Liver (tissue), 9 donors: ENCODE results near the gene IP6K3. TPM values are rescaled to one million over a fixed set of nuclear protein-coding genes. Genes with fewer than 3 reads are reported as not detected.

Experiments used
- DNase-seq: peaks from one replicate; pipeline ENCODE4 v3.0.0-alpha.2; 2017; ENCODE audit warnings: low spot score
- H3K27ac ChIP-seq, 2 donors: one replicate each; pipeline ENCODE4 v1.7.0; 2013; ENCODE audit warnings: inconsistent platforms in 2 of 2, low read length in 2 of 2, control low read depth in 1 of 2, low read depth in 1 of 2, mild to moderate bottlenecking in 1 of 2
- H3K27me3 ChIP-seq, 4 donors: one replicate each; pipeline versions ENCODE4 v1.6.1 to v1.7.0; 2013; ENCODE audit warnings: low read length in 3 of 4, inconsistent platforms in 1 of 4, mild to moderate bottlenecking in 1 of 4, moderate library complexity in 1 of 4; ENCODE audit not compliant: control insufficient read depth in 4 of 4, insufficient read depth in 4 of 4
- H3K36me3 ChIP-seq, 4 donors: one replicate each; pipeline versions ENCODE4 v1.6.1 to v1.7.0; 2013; ENCODE audit warnings: low read length in 3 of 4, mild to moderate bottlenecking in 3 of 4, low read depth in 1 of 4, moderate library complexity in 1 of 4; ENCODE audit not compliant: control insufficient read depth in 4 of 4, insufficient read depth in 3 of 4
- H3K4me1 ChIP-seq, 4 donors: one replicate each; pipeline versions ENCODE4 v1.6.1 to v1.7.0; 2013; ENCODE audit warnings: low read length in 3 of 4, mild to moderate bottlenecking in 3 of 4, moderate library complexity in 1 of 4; ENCODE audit not compliant: control insufficient read depth in 4 of 4, insufficient read depth in 4 of 4
- H3K4me3 ChIP-seq, 3 donors: one replicate each; pipeline versions ENCODE4 v1.6.1 to v1.7.0; 2013; ENCODE audit warnings: low read length in 3 of 3, control low read depth in 1 of 3, low read depth in 1 of 3, mild to moderate bottlenecking in 1 of 3
- H3K9ac ChIP-seq, 2 donors: one replicate each; pipeline ENCODE4 v1.7.0; 2013; ENCODE audit warnings: low read length in 2 of 2, mild to moderate bottlenecking in 2 of 2, moderate library complexity in 2 of 2, control low read depth in 1 of 2, low read depth in 1 of 2
- H3K9me3 ChIP-seq, 4 donors: one replicate each; pipeline versions ENCODE4 v1.6.1 to v1.7.0; 2013; ENCODE audit warnings: low read length in 3 of 4; ENCODE audit not compliant: control insufficient read depth in 4 of 4
- EGR1 ChIP-seq, 2 donors: IDR thresholded peaks; 2 replicates each; pipeline ENCODE4 v1.6.1; 2016 to 2018; ENCODE audit warnings: antibody characterized with exemption in 2 of 2, low read depth in 2 of 2
- FOXA1 ChIP-seq: IDR thresholded peaks from 2 replicates; pipeline ENCODE4 v1.6.1; 2016; ENCODE audit warnings: antibody characterized with exemption
- GABPA ChIP-seq, 2 donors: IDR thresholded peaks in 1 of 2; conservative IDR thresholded peaks in 1 of 2; 2 replicates each; pipeline ENCODE4 v1.6.1; 2016; ENCODE audit warnings: antibody characterized with exemption in 2 of 2, mild to moderate bottlenecking in 1 of 2, moderate library complexity in 1 of 2
- HNF4A ChIP-seq, 2 donors: conservative IDR thresholded peaks; 2 replicates each; pipeline ENCODE4 v1.6.1; 2016; ENCODE audit warnings: antibody characterized with exemption in 2 of 2, mild to moderate bottlenecking in 2 of 2
- HNF4G ChIP-seq: IDR thresholded peaks from 2 replicates; pipeline ENCODE4 v1.6.1; 2016; ENCODE audit warnings: antibody characterized with exemption
- NR2F2 ChIP-seq: IDR thresholded peaks from 2 replicates; pipeline ENCODE4 v1.6.1; 2016; ENCODE audit warnings: antibody characterized with exemption
- RAD21 ChIP-seq, 2 donors: IDR thresholded peaks; 2 replicates each; pipeline ENCODE4 v1.6.1; 2016; ENCODE audit warnings: antibody characterized with exemption in 2 of 2, mild to moderate bottlenecking in 2 of 2
- RXRA ChIP-seq, 2 donors: IDR thresholded peaks; 2 replicates each; pipeline ENCODE4 v1.6.1; 2017 to 2018; ENCODE audit warnings: antibody characterized with exemption in 2 of 2, mild to moderate bottlenecking in 1 of 2
- SP1 ChIP-seq: IDR thresholded peaks from 2 replicates; pipeline ENCODE4 v1.6.1; 2018; ENCODE audit warnings: antibody characterized with exemption, mild to moderate bottlenecking
- TAF1 ChIP-seq: conservative IDR thresholded peaks from 2 replicates; pipeline ENCODE4 v1.6.1; 2016; ENCODE audit warnings: antibody characterized with exemption, mild to moderate bottlenecking
- YY1 ChIP-seq: IDR thresholded peaks from 2 replicates; pipeline ENCODE4 v1.6.1; 2016; ENCODE audit warnings: antibody characterized with exemption, mild to moderate bottlenecking
- WGBS: extraction: QIAGEN DNeasy Blood & Tissue Kit; methylation state at CpG from one replicate; pipeline ENCODE4 v1.1.7; 2013; 5-methylcytosine and 5-hydroxymethylcytosine counted together
- polyA plus RNA-seq, 2 donors: library from polyadenylated mRNA; stranded (reverse) in 1 of 2; unstranded in 1 of 2; fragments of 200-250 nt in 1 of 2; fragments of >200 nt in 1 of 2; fragmentation: Nextera tagmentation in 1 of 2; extraction: Ambion mirVana in 1 of 2; gene quantifications; one replicate each; pipeline versions ENCODE4 v1.2.1 to v1.2.3, GENCODE V29; 2013 to 2015
- total RNA-seq, 2 donors: library from RNA; depleted of rRNA; stranded (reverse); fragments of >200 nt; gene quantifications; one replicate each; pipeline ENCODE4 v1.2.3, GENCODE V29; 2014
- TF ChIP-seq, protein P1 (sequence below): IDR thresholded peaks from 2 replicates; pipeline ENCODE4 v1.6.1; 2016; ENCODE audit warnings: antibody characterized with exemption
- TF ChIP-seq, protein P2 (sequence below): fragments of 150-350 bp; IDR thresholded peaks from 2 replicates; pipeline ENCODE4 v1.5.1; 2017; ENCODE audit warnings: improper control_type of control experiment, low read depth, low read length; ENCODE audit not compliant: missing input control
- TF ChIP-seq, protein P3 (sequence below): IDR thresholded peaks from 2 replicates; pipeline ENCODE4 v1.6.1; 2016; ENCODE audit warnings: antibody characterized with exemption
- TF ChIP-seq, protein P4 (sequence below): IDR thresholded peaks from 2 replicates; pipeline ENCODE4 v1.6.1; 2016; ENCODE audit warnings: antibody characterized with exemption, mild to moderate bottlenecking
- donor health status: healthy.
- donor health status: healthy.
- donor health status: healthy.
- donor health status: healthy.
- donor health status: healthy.

The IP6K3 gene
- total and polyA plus RNA-seq, 4 donors, result 1.5 to 12.9 (median 6.7) TPM

DNA sequence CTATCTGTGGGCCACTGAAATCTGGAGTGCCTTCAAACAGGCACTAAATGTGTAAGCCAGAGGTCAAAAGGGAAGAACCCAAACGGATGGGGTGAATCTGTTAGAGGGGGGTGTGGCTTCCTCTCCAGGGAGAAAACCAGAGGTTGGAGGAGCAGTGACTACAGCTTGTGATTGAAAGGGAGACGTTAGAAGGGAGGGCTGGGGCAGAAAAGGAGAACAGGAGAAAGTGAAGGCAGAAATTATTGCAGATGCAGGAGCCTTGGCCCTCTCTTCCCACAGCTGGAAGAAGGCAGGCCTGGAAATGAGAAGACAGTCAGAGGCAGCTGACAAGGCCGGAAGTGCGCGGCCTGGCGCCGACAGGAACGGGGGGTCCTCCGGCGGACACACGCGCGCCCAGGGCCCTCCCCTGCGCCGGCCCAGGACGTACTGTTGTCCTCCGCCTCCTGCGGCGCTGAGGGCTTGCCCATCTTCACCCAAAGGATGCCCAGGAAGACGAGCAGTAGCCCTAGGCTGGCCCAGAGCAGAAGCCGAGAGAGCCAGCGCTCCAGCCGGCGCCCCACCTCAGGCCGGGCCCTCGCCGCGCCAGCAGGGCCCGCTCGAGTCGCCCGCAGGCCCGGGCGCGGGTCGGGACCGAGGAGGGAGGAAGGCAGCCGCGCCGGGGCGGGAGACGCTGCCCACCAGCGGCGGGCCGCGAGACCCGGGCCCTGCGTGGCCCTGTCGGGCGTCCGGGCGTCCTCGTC, 41.4 kb upstream of the IP6K3 start:
- WGBS, result under 1% methylated on average over 53 of the region's 53 CpGs
- H3K4me1 ChIP-seq, result peaks cover 1 to 24% (median 17%) of the 10 kb centered on the region in 4 donors

DNA sequence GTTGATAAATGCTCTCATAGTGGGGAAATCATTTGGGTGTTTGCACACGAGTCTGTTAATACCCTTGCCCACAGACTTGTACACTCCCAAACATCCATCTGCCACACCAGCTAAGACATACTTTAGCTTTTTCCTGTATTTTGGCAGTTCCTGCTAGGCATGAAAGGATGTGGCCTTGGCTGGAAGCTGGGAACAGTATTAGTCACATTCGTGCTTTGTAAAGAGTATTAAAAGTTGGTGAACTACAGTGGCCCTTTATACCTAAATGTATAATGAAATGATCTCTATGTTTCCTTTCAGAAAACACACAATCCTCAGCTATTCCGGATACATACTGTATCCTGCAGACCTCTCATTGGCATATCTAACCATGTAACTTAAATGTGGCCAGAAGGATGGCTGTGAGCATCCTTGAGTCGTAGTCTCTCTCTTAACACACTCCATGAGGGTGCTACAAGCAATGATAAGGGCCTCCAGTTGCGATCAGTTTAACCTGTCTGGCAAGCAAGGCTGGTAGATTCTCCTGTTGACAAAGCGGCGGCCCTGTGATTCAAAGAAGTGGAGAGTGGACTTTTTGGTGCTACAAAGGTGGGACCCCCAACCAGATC, 40.7 kb upstream of the IP6K3 start:
- no peak for TF ChIP-seq FOXA1
- TF ChIP-seq SP1, result no peak
- TF ChIP-seq, protein P1, sequence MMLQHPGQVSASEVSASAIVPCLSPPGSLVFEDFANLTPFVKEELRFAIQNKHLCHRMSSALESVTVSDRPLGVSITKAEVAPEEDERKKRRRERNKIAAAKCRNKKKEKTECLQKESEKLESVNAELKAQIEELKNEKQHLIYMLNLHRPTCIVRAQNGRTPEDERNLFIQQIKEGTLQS, result no peak
- no peaks in the 10 kb centered on the region for H3K27me3 ChIP-seq
- H3K4me1 ChIP-seq, result peaks cover 1 to 24% (median 17%) of the 10 kb centered on the region in 4 donors
- no peaks in the 10 kb centered on the region for H3K9me3 ChIP-seq
- WGBS, result 50% methylated on average over 7 of the region's 7 CpGs
- DNase-seq, result no peak
- H3K9ac ChIP-seq, result peak overlapping the region; percentile 34 to 57
- peak overlapping the region; percentile 92 to 94 for H3K27ac ChIP-seq
- peak overlapping the region in 2 of 3 donors; percentile 88 to 89 for H3K4me3 ChIP-seq
- H3K36me3 ChIP-seq, result peaks cover 4 to 20% (median 14%) of the 10 kb centered on the region in 4 donors

More for the DNA sequence above, 41.4 kb upstream of the IP6K3 start:
- peak; percentile 60 for DNase-seq
- peaks cover 4 to 17% (median 11%) of the 10 kb centered on the region in 4 donors for H3K36me3 ChIP-seq
- TF ChIP-seq, protein P2, sequence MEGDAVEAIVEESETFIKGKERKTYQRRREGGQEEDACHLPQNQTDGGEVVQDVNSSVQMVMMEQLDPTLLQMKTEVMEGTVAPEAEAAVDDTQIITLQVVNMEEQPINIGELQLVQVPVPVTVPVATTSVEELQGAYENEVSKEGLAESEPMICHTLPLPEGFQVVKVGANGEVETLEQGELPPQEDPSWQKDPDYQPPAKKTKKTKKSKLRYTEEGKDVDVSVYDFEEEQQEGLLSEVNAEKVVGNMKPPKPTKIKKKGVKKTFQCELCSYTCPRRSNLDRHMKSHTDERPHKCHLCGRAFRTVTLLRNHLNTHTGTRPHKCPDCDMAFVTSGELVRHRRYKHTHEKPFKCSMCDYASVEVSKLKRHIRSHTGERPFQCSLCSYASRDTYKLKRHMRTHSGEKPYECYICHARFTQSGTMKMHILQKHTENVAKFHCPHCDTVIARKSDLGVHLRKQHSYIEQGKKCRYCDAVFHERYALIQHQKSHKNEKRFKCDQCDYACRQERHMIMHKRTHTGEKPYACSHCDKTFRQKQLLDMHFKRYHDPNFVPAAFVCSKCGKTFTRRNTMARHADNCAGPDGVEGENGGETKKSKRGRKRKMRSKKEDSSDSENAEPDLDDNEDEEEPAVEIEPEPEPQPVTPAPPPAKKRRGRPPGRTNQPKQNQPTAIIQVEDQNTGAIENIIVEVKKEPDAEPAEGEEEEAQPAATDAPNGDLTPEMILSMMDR, result no peak
- no peak for TF ChIP-seq TAF1
- no peak for TF ChIP-seq HNF4G
- TF ChIP-seq YY1, result peak; percentile 41
- TF ChIP-seq, protein P3, sequence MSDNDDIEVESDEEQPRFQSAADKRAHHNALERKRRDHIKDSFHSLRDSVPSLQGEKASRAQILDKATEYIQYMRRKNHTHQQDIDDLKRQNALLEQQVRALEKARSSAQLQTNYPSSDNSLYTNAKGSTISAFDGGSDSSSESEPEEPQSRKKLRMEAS, result no peak
- TF ChIP-seq, protein P4, sequence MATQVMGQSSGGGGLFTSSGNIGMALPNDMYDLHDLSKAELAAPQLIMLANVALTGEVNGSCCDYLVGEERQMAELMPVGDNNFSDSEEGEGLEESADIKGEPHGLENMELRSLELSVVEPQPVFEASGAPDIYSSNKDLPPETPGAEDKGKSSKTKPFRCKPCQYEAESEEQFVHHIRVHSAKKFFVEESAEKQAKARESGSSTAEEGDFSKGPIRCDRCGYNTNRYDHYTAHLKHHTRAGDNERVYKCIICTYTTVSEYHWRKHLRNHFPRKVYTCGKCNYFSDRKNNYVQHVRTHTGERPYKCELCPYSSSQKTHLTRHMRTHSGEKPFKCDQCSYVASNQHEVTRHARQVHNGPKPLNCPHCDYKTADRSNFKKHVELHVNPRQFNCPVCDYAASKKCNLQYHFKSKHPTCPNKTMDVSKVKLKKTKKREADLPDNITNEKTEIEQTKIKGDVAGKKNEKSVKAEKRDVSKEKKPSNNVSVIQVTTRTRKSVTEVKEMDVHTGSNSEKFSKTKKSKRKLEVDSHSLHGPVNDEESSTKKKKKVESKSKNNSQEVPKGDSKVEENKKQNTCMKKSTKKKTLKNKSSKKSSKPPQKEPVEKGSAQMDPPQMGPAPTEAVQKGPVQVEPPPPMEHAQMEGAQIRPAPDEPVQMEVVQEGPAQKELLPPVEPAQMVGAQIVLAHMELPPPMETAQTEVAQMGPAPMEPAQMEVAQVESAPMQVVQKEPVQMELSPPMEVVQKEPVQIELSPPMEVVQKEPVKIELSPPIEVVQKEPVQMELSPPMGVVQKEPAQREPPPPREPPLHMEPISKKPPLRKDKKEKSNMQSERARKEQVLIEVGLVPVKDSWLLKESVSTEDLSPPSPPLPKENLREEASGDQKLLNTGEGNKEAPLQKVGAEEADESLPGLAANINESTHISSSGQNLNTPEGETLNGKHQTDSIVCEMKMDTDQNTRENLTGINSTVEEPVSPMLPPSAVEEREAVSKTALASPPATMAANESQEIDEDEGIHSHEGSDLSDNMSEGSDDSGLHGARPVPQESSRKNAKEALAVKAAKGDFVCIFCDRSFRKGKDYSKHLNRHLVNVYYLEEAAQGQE, result peak; percentile 32
- TF ChIP-seq NR2F2, result peak; percentile 34
- TF ChIP-seq, protein P1, result no peak
- peak in 1 of 2 donors; percentile 35 for TF ChIP-seq RXRA (IDR thresholded peaks at IDR 0.05)
- TF ChIP-seq HNF4A (conservative IDR thresholded peaks at IDR 0.05), result no peak
- no peak for TF ChIP-seq EGR1 (IDR thresholded peaks at IDR 0.05; ENCODE audit: low read depth in 2 of 2)
- TF ChIP-seq SP1, result peak; percentile 20
- TF ChIP-seq GABPA (IDR thresholded peaks at IDR 0.05 in 1 of 2, conservative IDR thresholded peaks at IDR 0.05 in 1 of 2), result peak; percentile 37 to 73
- TF ChIP-seq RAD21 (IDR thresholded peaks at IDR 0.05), result peak in 1 of 2 donors; percentile 35
- no peaks in the 10 kb centered on the region for H3K9me3 ChIP-seq
- peak overlapping the region; percentile 92 to 94 for H3K27ac ChIP-seq
- H3K27me3 ChIP-seq, result no peaks in the 10 kb centered on the region
- H3K9ac ChIP-seq, result peak overlapping the region; percentile 34 to 57
- H3K4me3 ChIP-seq, result peak overlapping the region; percentile 80 to 89 (median 88)
